PC-9 (cell line): Measurements from ENCODE around the gene SLC12A4.

Experiments
- EZH2 ChIP-seq: fragments of 200-600 bp; sonication (generic); IDR thresholded peaks from 2 replicates; pipeline ENCODE4 v1.8.0; 2017; ENCODE audit warnings: antibody characterized with exemption, low read depth
- TF ChIP-seq, protein P1 (sequence below): fragments of 200-600 bp; sonication (generic); conservative IDR thresholded peaks from 2 replicates; pipeline ENCODE4 v1.6.1; 2017; ENCODE audit warnings: mixed run types, antibody characterized with exemption, mild to moderate bottlenecking, moderate library complexity

DNA sequence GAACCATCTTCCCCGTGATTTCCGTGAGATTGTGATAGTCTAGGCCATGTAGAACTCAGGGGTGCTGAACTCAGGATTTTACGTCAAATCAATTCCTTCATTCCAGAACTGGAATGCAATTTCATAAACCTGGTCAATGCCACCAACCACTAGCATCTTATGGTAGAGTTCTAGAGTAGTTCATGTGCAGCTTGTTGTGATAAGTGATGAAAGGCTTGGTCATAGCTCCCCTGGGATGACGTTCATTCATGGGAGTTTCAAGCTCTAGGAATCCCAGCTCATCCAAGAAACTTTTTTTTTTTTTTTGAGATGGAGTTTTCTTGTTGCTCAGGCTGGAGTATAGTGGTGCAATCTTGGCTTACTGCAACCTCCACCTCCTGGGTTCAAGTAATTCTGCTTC is 34.6 kb upstream of the SLC12A4 start:
- TF ChIP-seq, protein P1, sequence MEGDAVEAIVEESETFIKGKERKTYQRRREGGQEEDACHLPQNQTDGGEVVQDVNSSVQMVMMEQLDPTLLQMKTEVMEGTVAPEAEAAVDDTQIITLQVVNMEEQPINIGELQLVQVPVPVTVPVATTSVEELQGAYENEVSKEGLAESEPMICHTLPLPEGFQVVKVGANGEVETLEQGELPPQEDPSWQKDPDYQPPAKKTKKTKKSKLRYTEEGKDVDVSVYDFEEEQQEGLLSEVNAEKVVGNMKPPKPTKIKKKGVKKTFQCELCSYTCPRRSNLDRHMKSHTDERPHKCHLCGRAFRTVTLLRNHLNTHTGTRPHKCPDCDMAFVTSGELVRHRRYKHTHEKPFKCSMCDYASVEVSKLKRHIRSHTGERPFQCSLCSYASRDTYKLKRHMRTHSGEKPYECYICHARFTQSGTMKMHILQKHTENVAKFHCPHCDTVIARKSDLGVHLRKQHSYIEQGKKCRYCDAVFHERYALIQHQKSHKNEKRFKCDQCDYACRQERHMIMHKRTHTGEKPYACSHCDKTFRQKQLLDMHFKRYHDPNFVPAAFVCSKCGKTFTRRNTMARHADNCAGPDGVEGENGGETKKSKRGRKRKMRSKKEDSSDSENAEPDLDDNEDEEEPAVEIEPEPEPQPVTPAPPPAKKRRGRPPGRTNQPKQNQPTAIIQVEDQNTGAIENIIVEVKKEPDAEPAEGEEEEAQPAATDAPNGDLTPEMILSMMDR = no peak
- no peak for TF ChIP-seq EZH2
